Choroid plexus epithelial cell (primary cell): Measurements from ENCODE around the gene CHST15.

Experiments used
- DNase-seq: peaks from one replicate; pipeline ENCODE4 v3.0.0-alpha.2; 2010; ENCODE audit warnings: low read depth
- H3K4me3 ChIP-seq: 2 replicates; pipeline ENCODE4 v1.5.1; 2011; ENCODE audit warnings: low read depth, mild to moderate bottlenecking, control low read depth, low read length, moderate library complexity
- CTCF ChIP-seq: conservative IDR thresholded peaks from 2 replicates; pipeline ENCODE4 v1.5.1; 2011; ENCODE audit warnings: low read depth, mild to moderate bottlenecking, control low read depth, inconsistent platforms, low read length, moderate library complexity

CHST15 gene

GRCh38 chr10:124007773-124008145, 85.6 kb downstream of the CHST15 start:
- no peak for TF ChIP-seq CTCF
- H3K4me3 ChIP-seq = no peak overlapping the region
- no peak for DNase-seq

- DNase-seq = no peak
- no peak for TF ChIP-seq CTCF
- H3K4me3 ChIP-seq = no peak overlapping the region
Observed at GRCh38 chr10:124007102-124007772, 86.2 kb downstream of the CHST15 start.

- H3K4me3 ChIP-seq = no peak overlapping the region
- no peak for TF ChIP-seq CTCF
- DNase-seq = no peak
Observed at GRCh38 chr10:124006526-124006925, 86.9 kb downstream of the CHST15 start.

GRCh38 chr10:124005991-124006392, 87.4 kb downstream of the CHST15 start:
- DNase-seq = peak; percentile 51
- TF ChIP-seq CTCF = no peak
- no peak overlapping the region for H3K4me3 ChIP-seq

- H3K4me3 ChIP-seq = no peak overlapping the region
- DNase-seq = no peak
- TF ChIP-seq CTCF = no peak
Observed at GRCh38 chr10:124005091-124005490, 88.3 kb downstream of the CHST15 start.

GRCh38 chr10:124004663-124005004, 88.8 kb downstream of the CHST15 start:
- no peak for DNase-seq
- TF ChIP-seq CTCF = no peak
- H3K4me3 ChIP-seq = no peak overlapping the region

- TF ChIP-seq CTCF = no peak
- no peak overlapping the region for H3K4me3 ChIP-seq
- no peak for DNase-seq
Observed at GRCh38 chr10:124003871-124004662, 89.3 kb downstream of the CHST15 start.
